ENCODE measurements around the gene ENO2. TPM values are rescaled to one million over a fixed set of nuclear protein-coding genes. Genes with fewer than 3 reads are reported as not detected.

Gene ENO2
- total RNA-seq, 1 experiment from 2014 or later = 40.3 TPM

GRCh38 chr12:6937481-6938352 lies 23.3 kb downstream of the ENO2 start:
- H3K27me3 ChIP-seq (ENCODE audit: low read length) = no peaks in the 10 kb centered on the region
- no peaks in the 10 kb centered on the region for H4K20me1 ChIP-seq (ENCODE audit: insufficient read depth, low read depth, low read length)
- peak overlapping the region; percentile 80 for H3K4me3 ChIP-seq (ENCODE audit: low read length)
- H3K4me1 ChIP-seq (ENCODE audit: low read length) = peaks cover 33% of the 10 kb centered on the region
- no peaks in the 10 kb centered on the region for H3K9me2 ChIP-seq (replicated peaks; ENCODE audit: insufficient read depth, low read length)
- peak overlapping the region; percentile 85 for H3K4me2 ChIP-seq (ENCODE audit: low read depth, low read length, poor library complexity, severe bottlenecking)
- H3K36me3 ChIP-seq (ENCODE audit: insufficient read depth, low read length) = peaks cover 9% of the 10 kb centered on the region; the same call in 1 of the 2 replicates
- peak overlapping the region; percentile 76 for H3K27ac ChIP-seq (ENCODE audit: low read length)
- H3K79me2 ChIP-seq (ENCODE audit: low read length) = no peaks in the 10 kb centered on the region
- peak; percentile 98 for DNase-seq
- H3K9me3 ChIP-seq (ENCODE audit: low read length) = no peaks in the 10 kb centered on the region
- H3K9ac ChIP-seq (ENCODE audit: low read length) = peak overlapping the region; percentile 85
- no peak overlapping the region; the same call in 1 of the 2 replicates for H2AFZ ChIP-seq (ENCODE audit: low read length)

- no peak for DNase-seq
- Histone ChIP-seq H3K27me3 (ENCODE audit: low read length) (no peaks in the 10 kb centered on the region), H3K79me2 (ENCODE audit: low read length) (no peaks in the 10 kb centered on the region), H3K36me3 (ENCODE audit: insufficient read depth, low read length) (peaks cover 9% of the 10 kb centered on the region; the same call in 1 of the 2 replicates), H2AFZ (ENCODE audit: low read length) (no peak overlapping the region), H3K4me3 (ENCODE audit: low read length) (peak overlapping the region; percentile 52), H4K20me1 (ENCODE audit: insufficient read depth, low read depth, low read length) (no peaks in the 10 kb centered on the region), H3K9me3 (ENCODE audit: low read length) (no peaks in the 10 kb centered on the region), H3K4me1 (ENCODE audit: low read length) (peaks cover 40% of the 10 kb centered on the region), H3K27ac (ENCODE audit: low read length) (no peak overlapping the region), H3K9ac (ENCODE audit: low read length) (peak overlapping the region; percentile 58), H3K9me2 (replicated peaks; ENCODE audit: insufficient read depth, low read length) (no peaks in the 10 kb centered on the region), H3K4me2 (ENCODE audit: low read depth, low read length, poor library complexity, severe bottlenecking) (peak overlapping the region; percentile 44)
These were observed 24.2 kb downstream of the ENO2 start for GRCh38 chr12:6938353-6939190.

GRCh38 chr12:6939191-6939540 lies 24.8 kb downstream of the ENO2 start:
- Histone ChIP-seq H3K9ac (ENCODE audit: low read length) (no peak overlapping the region), H3K4me3 (ENCODE audit: low read length) (no peak overlapping the region), H3K4me2 (ENCODE audit: low read depth, low read length, poor library complexity, severe bottlenecking) (no peak overlapping the region), H3K79me2 (ENCODE audit: low read length) (no peaks in the 10 kb centered on the region), H3K27ac (ENCODE audit: low read length) (no peak overlapping the region), H3K4me1 (ENCODE audit: low read length) (peaks cover 45% of the 10 kb centered on the region), H3K36me3 (ENCODE audit: insufficient read depth, low read length) (peaks cover 9% of the 10 kb centered on the region; the same call in 1 of the 2 replicates), H3K9me3 (ENCODE audit: low read length) (no peaks in the 10 kb centered on the region), H4K20me1 (ENCODE audit: insufficient read depth, low read depth, low read length) (no peaks in the 10 kb centered on the region), H2AFZ (ENCODE audit: low read length) (no peak overlapping the region), H3K9me2 (replicated peaks; ENCODE audit: insufficient read depth, low read length) (no peaks in the 10 kb centered on the region), H3K27me3 (ENCODE audit: low read length) (no peaks in the 10 kb centered on the region)
- DNase-seq = no peak

GRCh38 chr12:6941267-6941666 lies 26.9 kb downstream of the ENO2 start:
- Histone ChIP-seq H3K79me2 (ENCODE audit: low read length) (no peaks in the 10 kb centered on the region), H3K9me3 (ENCODE audit: low read length) (no peaks in the 10 kb centered on the region), H2AFZ (ENCODE audit: low read length) (no peak overlapping the region), H4K20me1 (ENCODE audit: insufficient read depth, low read depth, low read length) (no peaks in the 10 kb centered on the region), H3K9ac (ENCODE audit: low read length) (no peak overlapping the region), H3K27me3 (ENCODE audit: low read length) (no peaks in the 10 kb centered on the region), H3K4me1 (ENCODE audit: low read length) (peaks cover 48% of the 10 kb centered on the region), H3K4me3 (ENCODE audit: low read length) (no peak overlapping the region), H3K4me2 (ENCODE audit: low read depth, low read length, poor library complexity, severe bottlenecking) (no peak overlapping the region), H3K27ac (ENCODE audit: low read length) (no peak overlapping the region), H3K36me3 (ENCODE audit: insufficient read depth, low read length) (no peaks in the 10 kb centered on the region), H3K9me2 (replicated peaks; ENCODE audit: insufficient read depth, low read length) (no peaks in the 10 kb centered on the region)
- no peak for DNase-seq

- Histone ChIP-seq H3K9me3 (ENCODE audit: low read length) (no peaks in the 10 kb centered on the region), H3K27ac (ENCODE audit: low read length) (no peak overlapping the region), H3K4me3 (ENCODE audit: low read length) (no peak overlapping the region), H4K20me1 (ENCODE audit: insufficient read depth, low read depth, low read length) (no peaks in the 10 kb centered on the region), H3K4me1 (ENCODE audit: low read length) (peaks cover 48% of the 10 kb centered on the region), H3K9me2 (replicated peaks; ENCODE audit: insufficient read depth, low read length) (no peaks in the 10 kb centered on the region), H3K36me3 (ENCODE audit: insufficient read depth, low read length) (no peaks in the 10 kb centered on the region), H3K4me2 (ENCODE audit: low read depth, low read length, poor library complexity, severe bottlenecking) (no peak overlapping the region), H2AFZ (ENCODE audit: low read length) (no peak overlapping the region), H3K27me3 (ENCODE audit: low read length) (no peaks in the 10 kb centered on the region), H3K79me2 (ENCODE audit: low read length) (no peaks in the 10 kb centered on the region), H3K9ac (ENCODE audit: low read length) (no peak overlapping the region)
- no peak for DNase-seq
These were observed 27.4 kb downstream of the ENO2 start for GRCh38 chr12:6941782-6942181.

GRCh38 chr12:6942331-6942665 lies 27.9 kb downstream of the ENO2 start:
- H3K4me1 ChIP-seq (ENCODE audit: low read length) = peaks cover 48% of the 10 kb centered on the region
- no peak overlapping the region for H3K27ac ChIP-seq (ENCODE audit: low read length)

GRCh38 chr12:6943389-6943721 lies 29.0 kb downstream of the ENO2 start:
- Histone ChIP-seq H3K79me2 (ENCODE audit: low read length) (no peaks in the 10 kb centered on the region), H4K20me1 (ENCODE audit: insufficient read depth, low read depth, low read length) (no peaks in the 10 kb centered on the region), H3K36me3 (ENCODE audit: insufficient read depth, low read length) (no peaks in the 10 kb centered on the region), H3K4me2 (ENCODE audit: low read depth, low read length, poor library complexity, severe bottlenecking) (peak overlapping the region; percentile 90), H3K27ac (ENCODE audit: low read length) (peak overlapping the region; percentile 93), H3K9me3 (ENCODE audit: low read length) (no peaks in the 10 kb centered on the region), H3K27me3 (ENCODE audit: low read length) (no peaks in the 10 kb centered on the region), H3K4me1 (ENCODE audit: low read length) (peaks cover 43% of the 10 kb centered on the region), H3K9ac (ENCODE audit: low read length) (peak overlapping the region; percentile 92), H2AFZ (ENCODE audit: low read length) (no peak overlapping the region; the same call in 1 of the 2 replicates), H3K4me3 (ENCODE audit: low read length) (peak overlapping the region; percentile 92), H3K9me2 (replicated peaks; ENCODE audit: insufficient read depth, low read length) (no peaks in the 10 kb centered on the region)
- DNase-seq = peak; percentile 96

More at GRCh38 chr12:6942331-6942665, 27.9 kb downstream of the ENO2 start:
- no peak overlapping the region for H2AFZ ChIP-seq (ENCODE audit: low read length)
- no peaks in the 10 kb centered on the region for H4K20me1 ChIP-seq (ENCODE audit: insufficient read depth, low read depth, low read length)
- H3K27me3 ChIP-seq (ENCODE audit: low read length) = no peaks in the 10 kb centered on the region
- no peaks in the 10 kb centered on the region for H3K9me3 ChIP-seq (ENCODE audit: low read length)
- no peaks in the 10 kb centered on the region for H3K9me2 ChIP-seq (replicated peaks; ENCODE audit: insufficient read depth, low read length)
- no peak overlapping the region for H3K4me3 ChIP-seq (ENCODE audit: low read length)
- H3K4me2 ChIP-seq (ENCODE audit: low read depth, low read length, poor library complexity, severe bottlenecking) = no peak overlapping the region
- H3K79me2 ChIP-seq (ENCODE audit: low read length) = no peaks in the 10 kb centered on the region
- H3K9ac ChIP-seq (ENCODE audit: low read length) = no peak overlapping the region
- no peak for DNase-seq
- no peaks in the 10 kb centered on the region for H3K36me3 ChIP-seq (ENCODE audit: insufficient read depth, low read length)

GRCh38 chr12:6943722-6944380 lies 29.5 kb downstream of the ENO2 start, which contains the start of the genes C12orf57 and RNU7-1:
Gene C12orf57, plus strand, starts transcription at chr12:6944022. Its CDS starts 100 bp downstream, at chr12:6944122.
Gene RNU7-1, plus strand, starts transcription at chr12:6943816.
- Histone ChIP-seq H4K20me1 (ENCODE audit: insufficient read depth, low read depth, low read length) (no peaks in the 10 kb centered on the region), H3K9me3 (ENCODE audit: low read length) (no peaks in the 10 kb centered on the region), H3K27me3 (ENCODE audit: low read length) (no peaks in the 10 kb centered on the region), H3K79me2 (ENCODE audit: low read length) (no peaks in the 10 kb centered on the region), H2AFZ (ENCODE audit: low read length) (no peak within 1 kb of the TSS; the same call in 1 of the 2 replicates), H3K9ac (ENCODE audit: low read length) (peak within 1 kb of the TSS; percentile 92), H3K4me2 (ENCODE audit: low read depth, low read length, poor library complexity, severe bottlenecking) (peak within 1 kb of the TSS; percentile 90), H3K27ac (ENCODE audit: low read length) (peak within 1 kb of the TSS; percentile 93), H3K4me1 (ENCODE audit: low read length) (peaks cover 42% of the 10 kb centered on the region), H3K36me3 (ENCODE audit: insufficient read depth, low read length) (no peaks in the 10 kb centered on the region), H3K4me3 (ENCODE audit: low read length) (peak within 1 kb of the TSS; percentile 92), H3K9me2 (replicated peaks; ENCODE audit: insufficient read depth, low read length) (no peaks in the 10 kb centered on the region)
- peak; percentile 90 for DNase-seq
